ENCODE results near the gene PLAC8L1. TPM values are rescaled to one million over a fixed set of nuclear protein-coding genes. Genes with fewer than 3 reads are reported as not detected.

Gene PLAC8L1
- polyA plus RNA-seq, 1 donor (not counting 4 experiments of a cell fraction or from before 2014, with no cell fraction given) = 0.69 TPM

DNA sequence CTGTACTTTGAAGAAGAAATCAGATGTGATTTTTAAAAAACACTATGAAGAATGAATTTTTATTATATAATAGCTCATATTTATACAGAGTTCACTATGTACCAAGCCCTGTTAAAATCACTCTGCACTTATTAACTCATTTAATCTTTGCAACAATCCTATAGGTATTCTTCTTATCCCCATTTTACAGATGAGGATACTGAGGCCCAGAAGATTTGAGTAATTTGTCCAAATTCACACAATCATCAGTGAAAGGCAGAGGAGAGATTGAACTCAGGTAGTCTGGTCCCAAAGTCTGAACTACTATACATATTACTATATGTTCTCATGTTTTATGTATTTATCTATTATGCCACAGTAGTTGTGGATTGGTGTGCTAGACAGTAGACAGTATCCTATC lies 16.1 kb downstream of the PLAC8L1 start:
- H3K27me3 ChIP-seq (ENCODE audit: control insufficient read depth, extremely low read depth, insufficient read depth, low read length) = no peaks in the 10 kb centered on the region
- H3K9ac ChIP-seq (ENCODE audit: control insufficient read depth, extremely low read depth, insufficient read depth, low read length) = no peak overlapping the region
- no peak overlapping the region for H3K4me2 ChIP-seq (ENCODE audit: control insufficient read depth, extremely low read depth, insufficient read depth, low read depth, low read length)
- dilution Hi-C loops (cut with MboI; ENCODE audit: extremely low pct_ligation_motif_present, low sequenced_read_pairs) = no loop called here
- H2AFZ ChIP-seq (ENCODE audit: control insufficient read depth, low read length) = no peak overlapping the region
- no peaks in the 10 kb centered on the region for H3K9me1 ChIP-seq (ENCODE audit: control insufficient read depth, extremely low read depth, insufficient read depth, low read length)
- H4K20me1 ChIP-seq (ENCODE audit: control insufficient read depth, extremely low read depth, insufficient read depth, low read length) = no peaks in the 10 kb centered on the region
- no peaks in the 10 kb centered on the region for H3K79me2 ChIP-seq (ENCODE audit: control insufficient read depth, insufficient read depth, low read length)
- H3K36me3 ChIP-seq (ENCODE audit: control insufficient read depth in 2 of 2, extremely low read depth in 1 of 2, insufficient read depth in 2 of 2, low read length in 2 of 2) = no peaks in the 10 kb centered on the region
- no peak overlapping the region for H3K4me3 ChIP-seq (ENCODE audit: control insufficient read depth in 2 of 3, extremely low read depth in 1 of 3, insufficient read depth in 2 of 3, low read depth in 1 of 3, low read length in 3 of 3)
- no peak overlapping the region for H3K27ac ChIP-seq (ENCODE audit: control insufficient read depth, insufficient read depth, low read length)
- DNase-seq (ENCODE audit: low read depth, low spot score) (no peak), FAIRE-seq (no peak)
- H3K4me1 ChIP-seq (ENCODE audit: control insufficient read depth, extremely low read depth, insufficient read depth, low read length) = no peaks in the 10 kb centered on the region
- H3K9me3 ChIP-seq (ENCODE audit: control insufficient read depth, low read depth, low read length) = no peaks in the 10 kb centered on the region
- no peak for TF ChIP-seq EZH2 (IDR thresholded peaks at IDR 0.05; ENCODE audit: low read length)
- TF ChIP-seq, protein P1, sequence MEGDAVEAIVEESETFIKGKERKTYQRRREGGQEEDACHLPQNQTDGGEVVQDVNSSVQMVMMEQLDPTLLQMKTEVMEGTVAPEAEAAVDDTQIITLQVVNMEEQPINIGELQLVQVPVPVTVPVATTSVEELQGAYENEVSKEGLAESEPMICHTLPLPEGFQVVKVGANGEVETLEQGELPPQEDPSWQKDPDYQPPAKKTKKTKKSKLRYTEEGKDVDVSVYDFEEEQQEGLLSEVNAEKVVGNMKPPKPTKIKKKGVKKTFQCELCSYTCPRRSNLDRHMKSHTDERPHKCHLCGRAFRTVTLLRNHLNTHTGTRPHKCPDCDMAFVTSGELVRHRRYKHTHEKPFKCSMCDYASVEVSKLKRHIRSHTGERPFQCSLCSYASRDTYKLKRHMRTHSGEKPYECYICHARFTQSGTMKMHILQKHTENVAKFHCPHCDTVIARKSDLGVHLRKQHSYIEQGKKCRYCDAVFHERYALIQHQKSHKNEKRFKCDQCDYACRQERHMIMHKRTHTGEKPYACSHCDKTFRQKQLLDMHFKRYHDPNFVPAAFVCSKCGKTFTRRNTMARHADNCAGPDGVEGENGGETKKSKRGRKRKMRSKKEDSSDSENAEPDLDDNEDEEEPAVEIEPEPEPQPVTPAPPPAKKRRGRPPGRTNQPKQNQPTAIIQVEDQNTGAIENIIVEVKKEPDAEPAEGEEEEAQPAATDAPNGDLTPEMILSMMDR (optimal IDR thresholded peaks at IDR 0.05 in 1 of 3, IDR thresholded peaks at IDR 0.05 in 1 of 3, conservative IDR thresholded peaks at IDR 0.05 in 1 of 3; ENCODE audit: extremely low read depth in 1 of 3, insufficient read depth in 2 of 3, low read length in 3 of 3) = no peak

DNA sequence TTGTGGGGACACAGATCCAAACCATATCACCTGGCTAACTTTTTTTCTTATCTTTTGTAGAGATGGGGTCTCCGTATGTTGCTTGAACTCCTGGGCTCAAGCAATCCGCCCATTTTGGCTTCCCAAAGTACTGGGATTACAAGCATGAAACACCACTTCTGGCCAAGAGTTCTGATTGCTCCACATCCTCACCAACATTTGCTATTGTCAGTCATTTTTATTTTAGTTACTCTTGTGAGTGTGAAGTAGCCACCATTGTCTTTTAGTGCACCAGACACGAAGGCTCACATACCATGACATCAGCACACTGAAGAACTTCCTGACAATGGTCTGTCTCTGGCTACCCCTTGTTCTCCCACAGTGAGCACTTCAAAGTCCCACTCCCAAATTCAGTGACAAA lies 17.3 kb downstream of the PLAC8L1 start:
- H3K36me3 ChIP-seq (ENCODE audit: control insufficient read depth in 2 of 2, extremely low read depth in 1 of 2, insufficient read depth in 2 of 2, low read length in 2 of 2) = no peaks in the 10 kb centered on the region
- H2AFZ ChIP-seq (ENCODE audit: control insufficient read depth, low read length) = no peak overlapping the region
- no peak overlapping the region for H3K27ac ChIP-seq (ENCODE audit: control insufficient read depth, insufficient read depth, low read length)
- TF ChIP-seq, protein P1 (optimal IDR thresholded peaks at IDR 0.05 in 1 of 3, IDR thresholded peaks at IDR 0.05 in 1 of 3, conservative IDR thresholded peaks at IDR 0.05 in 1 of 3; ENCODE audit: extremely low read depth in 1 of 3, insufficient read depth in 2 of 3, low read length in 3 of 3) = no peak
- TF ChIP-seq EZH2 (IDR thresholded peaks at IDR 0.05; ENCODE audit: low read length) = no peak
- no peak overlapping the region for H3K4me2 ChIP-seq (ENCODE audit: control insufficient read depth, extremely low read depth, insufficient read depth, low read depth, low read length)
- DNase-seq (ENCODE audit: low read depth, low spot score) = no peak
- no peaks in the 10 kb centered on the region for H3K4me1 ChIP-seq (ENCODE audit: control insufficient read depth, extremely low read depth, insufficient read depth, low read length)
- H3K27me3 ChIP-seq (ENCODE audit: control insufficient read depth, extremely low read depth, insufficient read depth, low read length) = no peaks in the 10 kb centered on the region
- no peaks in the 10 kb centered on the region for H3K9me3 ChIP-seq (ENCODE audit: control insufficient read depth, low read depth, low read length)
- no peak overlapping the region for H3K4me3 ChIP-seq (ENCODE audit: control insufficient read depth in 2 of 3, extremely low read depth in 1 of 3, insufficient read depth in 2 of 3, low read depth in 1 of 3, low read length in 3 of 3)
- no peaks in the 10 kb centered on the region for H3K9me1 ChIP-seq (ENCODE audit: control insufficient read depth, extremely low read depth, insufficient read depth, low read length)
- no peak overlapping the region for H3K9ac ChIP-seq (ENCODE audit: control insufficient read depth, extremely low read depth, insufficient read depth, low read length)
- dilution Hi-C loops (cut with MboI; ENCODE audit: extremely low pct_ligation_motif_present, low sequenced_read_pairs) = no loop called here
- no peak for FAIRE-seq
- no peaks in the 10 kb centered on the region for H4K20me1 ChIP-seq (ENCODE audit: control insufficient read depth, extremely low read depth, insufficient read depth, low read length)
- H3K79me2 ChIP-seq (ENCODE audit: control insufficient read depth, insufficient read depth, low read length) = no peaks in the 10 kb centered on the region
